Osteoblast (primary cell): ENCODE measurements around the gene ZDHHC6. TPM values are rescaled to one million over a fixed set of nuclear protein-coding genes. Genes with fewer than 3 reads are reported as not detected.

Experiments
- DNase-seq: peaks from one replicate; pipeline ENCODE4 v3.0.0; 2011; ENCODE audit warnings: low spot score, mixed read lengths; ENCODE audit not compliant: insufficient read length; ENCODE audit errors: missing footprints
- H2AFZ ChIP-seq: 2 replicates; pipeline ENCODE4 v1.6.0; 2011; ENCODE audit warnings: mild to moderate bottlenecking, low read length
- H3K27ac ChIP-seq: 2 replicates; pipeline ENCODE4 v1.5.1; 2011; ENCODE audit warnings: mild to moderate bottlenecking, low read depth, low read length, moderate library complexity
- H3K27me3 ChIP-seq: 2 replicates; pipeline ENCODE4 v1.6.0; 2012; ENCODE audit warnings: mild to moderate bottlenecking, control low read depth, inconsistent platforms, low read length, moderate library complexity; ENCODE audit not compliant: insufficient read depth
- H3K36me3 ChIP-seq: 2 replicates; pipeline ENCODE4 v1.5.1; 2011; ENCODE audit warnings: mild to moderate bottlenecking, low read length, control low read depth, moderate library complexity; ENCODE audit not compliant: insufficient read depth
- H3K4me1 ChIP-seq: 2 replicates; pipeline ENCODE4 v1.5.1; 2011; ENCODE audit warnings: mild to moderate bottlenecking, low read length, control low read depth, moderate library complexity; ENCODE audit not compliant: insufficient read depth
- H3K4me2 ChIP-seq: 2 replicates; pipeline ENCODE4 v1.6.0; 2011; ENCODE audit warnings: mild to moderate bottlenecking, low read length; ENCODE audit not compliant: insufficient read depth
- H3K4me3 ChIP-seq: fragments of 200-600 bp; sonication (generic); 3 replicates; pipeline ENCODE4 v1.5.1; 2012; ENCODE audit warnings: mild to moderate bottlenecking, low read length, inconsistent platforms; ENCODE audit not compliant: insufficient read depth
- H3K79me2 ChIP-seq: 2 replicates; pipeline ENCODE4 v1.6.0; 2012; ENCODE audit warnings: mild to moderate bottlenecking, low read length, control low read depth, inconsistent platforms; ENCODE audit not compliant: insufficient read depth
- H3K9me3 ChIP-seq: 2 replicates; pipeline ENCODE4 v1.5.1; 2011; ENCODE audit warnings: low read depth, low read length, control low read depth
- H4K20me1 ChIP-seq: 2 replicates; pipeline ENCODE4 v1.6.0; 2012; ENCODE audit warnings: mild to moderate bottlenecking, low read length, control low read depth; ENCODE audit not compliant: insufficient read depth
- CTCF ChIP-seq: IDR thresholded peaks from 2 replicates; pipeline ENCODE4 v1.5.1; 2011; ENCODE audit warnings: mild to moderate bottlenecking, low read depth, low read length, moderate library complexity; ENCODE audit errors: extremely low read depth
- total RNA-seq: library from RNA; depleted of rRNA; stranded (reverse); fragments of >200 nt; gene quantifications from 2 replicates; pipeline ENCODE4 v1.2.3, GENCODE V29; 2012

Gene ZDHHC6
- total RNA-seq, 1 donor = 26.1 TPM

- no peak for DNase-seq
- Histone ChIP-seq H2AFZ (no peak overlapping the region), H3K4me2 (no peak overlapping the region), H3K4me3 (no peak overlapping the region), H3K27ac (no peak overlapping the region), H3K9me3 (no peaks in the 10 kb centered on the region), H3K79me2 (no peaks in the 10 kb centered on the region), H3K4me1 (no peaks in the 10 kb centered on the region), H3K27me3 (no peaks in the 10 kb centered on the region), H4K20me1 (no peaks in the 10 kb centered on the region), H3K36me3 (peaks cover 68% of the 10 kb centered on the region)
- TF ChIP-seq CTCF = no peak
These were observed 8.4 kb downstream of the ZDHHC6 start for GRCh38 chr10:112438356-112438755.

- no peak overlapping the region for H2AFZ ChIP-seq
- no peak for DNase-seq
- no peak overlapping the region for H3K4me3 ChIP-seq
- no peaks in the 10 kb centered on the region for H3K27me3 ChIP-seq
- H3K36me3 ChIP-seq = peaks cover 63% of the 10 kb centered on the region
- no peaks in the 10 kb centered on the region for H4K20me1 ChIP-seq
- no peak overlapping the region for H3K27ac ChIP-seq
- TF ChIP-seq CTCF = peak; percentile 47
- no peaks in the 10 kb centered on the region for H3K79me2 ChIP-seq
- H3K9me3 ChIP-seq = no peaks in the 10 kb centered on the region
- H3K4me2 ChIP-seq = no peak overlapping the region
- H3K4me1 ChIP-seq = no peaks in the 10 kb centered on the region
These were observed 11.6 kb downstream of the ZDHHC6 start for GRCh38 chr10:112434988-112435619.

- Histone ChIP-seq H3K4me1 (no peaks in the 10 kb centered on the region), H3K27ac (no peak overlapping the region), H3K27me3 (no peaks in the 10 kb centered on the region), H3K79me2 (no peaks in the 10 kb centered on the region), H3K36me3 (peaks cover 54% of the 10 kb centered on the region), H3K4me2 (no peak overlapping the region), H3K4me3 (no peak overlapping the region), H4K20me1 (no peaks in the 10 kb centered on the region), H2AFZ (no peak overlapping the region), H3K9me3 (no peaks in the 10 kb centered on the region)
- DNase-seq = no peak
- TF ChIP-seq CTCF = no peak
These were observed 13.6 kb downstream of the ZDHHC6 start for GRCh38 chr10:112433136-112433535.

GRCh38 chr10:112429654-112430230 is 17.0 kb downstream of the ZDHHC6 start:
- H3K9me3 ChIP-seq = no peaks in the 10 kb centered on the region
- DNase-seq = no peak
- no peak overlapping the region for H3K27ac ChIP-seq
- no peak overlapping the region for H3K4me2 ChIP-seq
- H2AFZ ChIP-seq = no peak overlapping the region
- H3K4me3 ChIP-seq = no peak overlapping the region
- H3K27me3 ChIP-seq = no peaks in the 10 kb centered on the region
- no peak for TF ChIP-seq CTCF
- H4K20me1 ChIP-seq = no peaks in the 10 kb centered on the region
- H3K79me2 ChIP-seq = no peaks in the 10 kb centered on the region
- H3K4me1 ChIP-seq = no peaks in the 10 kb centered on the region
- H3K36me3 ChIP-seq = peaks cover 36% of the 10 kb centered on the region
